Activated CD4-positive, CD25-positive, alpha-beta regulatory T cell treated with anti-CD3 and anti-CD28 coated beads, Interleukin-2, amount 50 U/mL, for 72 hours (primary cell): ENCODE measurements around the gene AHRR.
A peak's percentile ranks its signal among the peaks of the same experiment; 100 is the strongest.
"Not testable (repeated sequence)": the region's sequence is repeated elsewhere in the genome, so short reads cannot be mapped to it uniquely, and the experiment has no call there.

Experiments
- DNase-seq: peaks from one replicate; pipeline ENCODE4 v3.0.0; 2021

The AHRR gene

DNA sequence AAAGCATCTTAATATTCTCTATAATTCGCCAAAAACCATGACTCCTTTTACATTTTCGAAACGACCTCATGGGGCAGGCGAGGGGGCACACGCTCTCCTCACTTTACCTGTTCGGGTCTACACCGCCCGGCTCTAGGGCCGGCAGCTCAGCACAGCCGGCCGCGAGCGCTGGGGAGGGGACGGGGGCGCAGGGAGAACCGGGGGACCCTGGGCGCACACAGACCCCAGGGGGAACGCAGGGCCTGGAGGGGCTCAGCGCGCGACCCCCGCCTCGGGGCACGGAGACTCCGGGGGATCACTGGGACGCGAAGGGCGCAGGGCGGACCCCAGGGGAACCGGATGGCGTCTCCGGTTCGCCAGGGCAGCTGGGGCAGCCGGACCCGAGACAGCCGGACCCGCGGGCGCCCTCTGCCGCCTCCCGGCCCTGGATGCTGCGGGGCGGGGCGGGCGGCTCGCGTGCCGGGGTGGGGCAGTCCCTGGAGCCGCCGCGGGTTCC is at the start of gene AHRR:
Gene AHRR, plus strand, starts transcription at position 485 of the 496 bp plus-strand sequence. CDS start 22,189 bp downstream, outside the sequence.
- DNase-seq, result peak; percentile 73

GRCh38 chr5:271828-272167 is 49.7 kb upstream of the AHRR start:
- DNase-seq, result not testable (repeated sequence)

GRCh38 chr5:273091-273490 is 48.4 kb upstream of the AHRR start:
- not testable (repeated sequence) for DNase-seq

DNA sequence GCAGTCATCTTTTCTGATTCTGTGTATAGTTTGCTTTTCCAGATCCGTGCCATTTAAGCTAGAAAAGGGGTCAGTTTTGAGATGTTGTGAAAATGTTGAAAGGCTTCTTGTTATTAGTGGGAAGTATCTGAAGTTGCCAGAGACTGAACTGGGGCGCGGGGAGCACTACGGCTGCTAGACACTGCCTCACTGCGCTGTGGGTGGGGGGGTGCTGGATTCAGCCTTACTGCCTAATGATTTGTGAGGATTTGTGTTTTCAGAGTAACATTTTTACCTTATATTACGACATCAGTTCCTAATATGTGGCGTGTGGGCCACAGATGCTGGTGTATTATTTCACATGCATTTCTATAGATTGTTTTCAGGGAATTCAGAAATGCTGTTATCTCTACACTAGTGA is 48.0 kb upstream of the AHRR start:
- not testable (repeated sequence) for DNase-seq

- DNase-seq, result not testable (repeated sequence)
These were observed 47.2 kb upstream of the AHRR start for GRCh38 chr5:274346-274745.

DNA sequence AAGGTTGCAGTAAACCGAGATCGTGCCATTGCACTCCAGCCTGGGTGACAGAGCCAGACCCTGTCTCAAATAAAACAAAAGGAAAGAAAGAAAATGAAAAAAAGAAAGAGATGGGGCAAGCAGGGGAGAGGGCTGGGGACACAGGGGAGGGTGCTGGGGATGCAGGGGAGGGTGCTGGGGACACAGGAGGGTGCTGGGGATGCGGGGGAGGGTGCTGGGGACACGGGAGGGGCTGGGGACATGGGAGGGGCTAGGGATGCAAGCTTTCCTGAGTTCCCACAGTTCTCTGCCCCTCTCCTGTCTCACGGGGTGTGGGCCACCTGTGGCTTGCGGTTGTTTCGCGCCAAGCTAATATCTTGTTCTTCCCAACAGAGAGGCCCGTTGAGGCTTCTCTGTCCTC is 42.9 kb upstream of the AHRR start:
- DNase-seq, result no peak

- DNase-seq, result not testable (repeated sequence)
These were observed 42.4 kb upstream of the AHRR start for GRCh38 chr5:279051-279665.

GRCh38 chr5:285991-286557 is 35.4 kb upstream of the AHRR start:
- DNase-seq, result no peak

DNA sequence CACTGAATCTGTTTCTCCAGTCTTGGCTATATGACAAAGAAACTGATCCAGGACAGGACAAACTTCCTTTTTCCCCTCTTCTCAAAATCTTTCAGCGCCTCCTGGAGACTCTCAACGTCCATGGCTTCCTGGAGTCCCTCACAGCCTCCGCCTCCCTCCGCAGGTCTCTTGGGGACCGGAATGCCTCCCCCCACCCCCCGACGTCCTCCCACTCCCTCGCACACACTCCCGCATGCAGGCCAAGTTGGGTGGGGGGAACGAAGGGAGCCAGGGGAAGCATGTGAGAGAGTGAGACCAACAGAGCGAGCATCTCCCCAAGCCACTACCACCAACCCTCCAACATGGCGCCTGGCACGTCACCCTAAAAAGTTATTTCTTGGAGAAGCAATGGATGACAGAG is 31.3 kb upstream of the AHRR start:
- DNase-seq, result not testable (repeated sequence)

GRCh38 chr5:291345-291744 is 30.2 kb upstream of the AHRR start:
- DNase-seq, result not testable (repeated sequence)

GRCh38 chr5:294788-295187 is 26.7 kb upstream of the AHRR start:
- DNase-seq, result not testable (repeated sequence)

DNA sequence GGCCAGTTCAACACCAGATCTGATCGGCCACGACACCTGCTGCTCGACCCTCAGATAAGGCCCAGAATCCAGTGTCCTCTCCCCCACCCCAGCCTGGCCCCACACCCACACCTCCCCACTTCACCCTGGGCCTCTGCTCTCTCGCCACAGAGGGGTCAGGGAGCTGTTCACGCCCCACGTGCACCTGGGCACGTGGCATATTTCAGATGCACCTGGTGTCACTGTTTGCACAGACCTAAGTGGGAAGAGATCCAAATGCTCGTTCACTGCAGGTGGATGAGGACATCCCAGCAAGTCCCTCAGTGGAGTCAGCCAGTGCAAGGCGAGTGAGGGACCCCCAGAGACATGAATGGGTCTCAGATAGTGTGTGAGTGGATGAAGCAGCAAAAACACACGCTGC is 25.3 kb upstream of the AHRR start:
- not testable (repeated sequence) for DNase-seq

- not testable (repeated sequence) for DNase-seq
These were observed 24.6 kb upstream of the AHRR start for GRCh38 chr5:296954-297353.

- DNase-seq, result not testable (repeated sequence)
These were observed 24.1 kb upstream of the AHRR start for GRCh38 chr5:297448-297847.

- not testable (repeated sequence) for DNase-seq
These were observed 23.4 kb upstream of the AHRR start for GRCh38 chr5:297991-298736.

DNA sequence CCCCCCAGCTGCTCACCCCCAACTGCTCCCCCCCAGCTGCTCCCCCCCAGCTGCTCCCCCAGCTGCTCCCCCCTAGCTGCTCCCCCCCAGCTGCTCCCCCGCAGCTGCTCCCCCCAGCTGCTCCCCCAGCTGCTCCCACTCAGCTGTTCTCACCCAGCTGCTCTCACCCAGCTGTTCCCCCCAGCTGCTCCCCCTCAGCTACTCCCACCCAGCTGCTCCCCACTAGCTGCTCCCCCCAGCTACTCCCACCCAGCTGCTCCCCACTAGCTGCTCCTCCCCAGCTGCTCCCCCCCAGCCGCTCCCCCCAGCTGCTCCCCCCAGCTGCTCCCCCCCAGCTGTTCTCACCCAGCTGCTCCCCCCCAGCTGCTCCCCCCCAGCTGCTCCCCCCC is 22.8 kb upstream of the AHRR start:
- DNase-seq, result no peak

DNA sequence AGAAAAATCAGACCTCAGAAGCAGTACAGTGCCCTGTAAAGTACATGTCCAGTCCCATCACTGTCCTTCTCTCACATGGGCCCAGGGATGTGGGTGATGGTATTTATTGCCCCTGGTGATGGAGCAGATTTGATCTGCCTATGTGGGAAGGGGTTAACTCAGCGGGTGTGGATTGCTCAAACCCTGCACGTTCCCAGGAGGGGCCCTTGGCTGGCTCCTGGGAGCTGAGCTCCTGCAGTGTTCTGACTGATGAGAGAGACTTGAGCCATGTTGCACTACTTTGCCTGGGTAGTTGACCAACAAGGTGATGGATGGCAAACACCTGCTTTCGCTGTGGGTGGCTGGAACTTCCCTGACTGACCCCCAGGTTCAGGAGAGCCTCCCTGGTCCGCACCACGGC is 21.6 kb upstream of the AHRR start:
- DNase-seq, result not testable (repeated sequence)

DNA sequence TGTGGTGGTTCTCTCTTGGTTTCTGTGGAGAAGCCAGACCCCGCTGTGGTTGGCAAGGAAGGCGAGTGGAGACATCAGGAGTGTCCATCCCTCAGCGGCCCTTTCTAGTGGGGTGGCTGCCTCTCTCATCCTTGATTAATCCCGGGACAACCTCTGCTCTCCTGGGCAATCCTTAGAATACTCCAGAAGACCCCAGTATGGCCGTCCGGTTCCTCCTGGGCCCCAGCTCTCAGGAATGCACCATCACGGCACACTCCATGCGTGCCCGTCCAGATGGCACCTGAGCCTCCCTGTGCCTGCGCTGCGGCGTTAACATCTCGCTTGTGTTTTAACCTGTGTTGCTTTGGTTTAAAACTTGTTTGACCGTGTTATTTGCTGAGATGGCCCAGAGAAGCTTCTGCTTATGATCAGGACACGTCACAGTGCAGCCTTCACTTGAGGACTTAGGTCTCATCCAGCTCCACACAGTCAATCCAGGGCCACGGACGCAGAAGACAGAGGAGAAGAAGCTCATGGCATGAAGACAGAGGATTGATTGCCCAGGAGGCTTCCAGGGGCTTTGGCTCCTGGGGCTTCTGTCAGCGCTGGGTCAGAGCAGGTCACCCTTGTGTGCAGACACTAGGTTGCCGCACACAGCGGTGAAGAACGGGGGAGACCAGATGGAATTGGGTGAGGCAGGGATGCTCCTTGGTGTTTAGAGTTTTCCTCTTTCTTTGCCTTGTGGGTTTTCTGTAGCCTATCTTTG is 20.7 kb upstream of the AHRR start:
- DNase-seq, result not testable (repeated sequence)

DNA sequence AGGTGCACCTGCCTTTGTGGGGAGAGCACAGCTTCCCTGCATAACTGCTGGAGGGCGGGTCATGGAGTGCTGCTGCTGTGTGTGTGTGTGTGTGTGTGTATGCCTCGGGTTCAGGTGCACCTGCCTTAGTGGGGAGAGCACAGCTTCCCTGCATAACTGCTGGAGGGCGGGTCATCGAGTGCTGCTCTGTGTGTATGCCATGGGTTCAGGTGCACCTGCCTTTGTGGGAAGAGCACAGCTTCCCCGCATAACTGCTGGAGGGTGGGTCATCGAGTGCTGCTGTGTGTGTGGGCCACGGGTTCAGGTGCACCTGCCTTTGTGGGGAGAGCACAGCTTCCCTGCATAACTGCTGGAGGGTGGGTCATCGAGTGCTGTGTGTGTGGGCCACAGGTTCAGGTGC is 19.1 kb upstream of the AHRR start:
- not testable (repeated sequence) for DNase-seq

GRCh38 chr5:302966-303365 is 18.5 kb upstream of the AHRR start:
- DNase-seq, result no peak

DNA sequence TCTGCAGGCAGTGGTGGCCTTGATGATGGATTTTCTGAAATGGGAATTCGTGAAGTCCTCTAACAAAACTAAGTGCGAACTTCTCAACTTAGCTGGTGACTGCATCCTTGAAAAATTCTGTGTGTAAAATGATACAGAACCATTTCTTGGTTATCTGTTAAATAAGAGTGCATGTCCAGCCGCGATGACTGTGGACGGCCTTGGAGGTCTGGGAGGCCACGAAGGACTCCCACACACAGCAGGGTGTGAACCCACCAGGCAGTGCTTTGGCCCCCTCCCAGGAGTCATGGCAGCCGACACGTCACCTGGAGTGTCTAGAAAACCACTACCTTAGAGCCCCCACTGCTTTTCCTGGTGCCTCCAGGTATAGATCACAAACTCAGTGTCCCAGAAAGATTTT is 17.8 kb upstream of the AHRR start:
- DNase-seq, result not testable (repeated sequence)

DNA sequence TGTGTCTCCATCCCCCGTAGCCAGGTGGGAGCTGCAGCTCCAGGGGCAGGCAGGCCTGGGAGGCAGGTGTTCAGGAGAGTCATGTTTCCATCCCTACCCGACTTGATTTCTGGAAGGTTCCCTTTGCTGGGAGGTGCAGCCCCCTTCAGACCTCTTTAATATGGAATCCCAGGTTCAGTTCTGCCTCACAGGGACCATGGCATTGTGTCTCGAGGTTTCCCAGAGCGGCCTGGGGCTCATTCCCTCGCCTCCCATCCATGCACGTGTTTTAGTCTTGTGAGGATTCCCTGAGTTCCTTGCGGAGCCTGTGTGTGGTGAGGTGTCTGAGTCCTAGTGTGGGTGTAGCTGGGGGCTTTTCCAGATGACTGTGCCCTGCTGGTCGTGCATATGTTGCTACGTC is 16.5 kb upstream of the AHRR start:
- DNase-seq, result no peak

DNA sequence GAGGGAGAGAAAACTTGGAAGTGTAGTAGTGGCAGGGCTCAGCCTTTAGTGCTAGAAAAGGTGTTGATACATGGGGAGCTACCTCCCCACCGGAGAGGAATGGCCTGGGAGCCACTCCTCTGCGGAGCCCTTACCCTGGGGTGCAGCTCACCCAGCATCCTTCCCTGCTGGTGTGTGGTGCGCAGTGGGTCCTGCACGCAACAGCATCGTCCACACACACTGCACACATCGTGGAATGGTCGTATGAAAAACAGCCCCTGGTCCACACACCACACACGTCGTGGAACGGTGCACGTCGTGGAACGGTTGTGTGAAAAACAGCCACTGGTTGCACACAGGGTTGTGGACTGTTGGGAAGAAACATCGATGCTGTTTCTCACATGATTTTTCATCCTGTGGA is 16.1 kb upstream of the AHRR start:
- no peak for DNase-seq
